ENCODE measurements around the gene ANKRD22.

DNA sequence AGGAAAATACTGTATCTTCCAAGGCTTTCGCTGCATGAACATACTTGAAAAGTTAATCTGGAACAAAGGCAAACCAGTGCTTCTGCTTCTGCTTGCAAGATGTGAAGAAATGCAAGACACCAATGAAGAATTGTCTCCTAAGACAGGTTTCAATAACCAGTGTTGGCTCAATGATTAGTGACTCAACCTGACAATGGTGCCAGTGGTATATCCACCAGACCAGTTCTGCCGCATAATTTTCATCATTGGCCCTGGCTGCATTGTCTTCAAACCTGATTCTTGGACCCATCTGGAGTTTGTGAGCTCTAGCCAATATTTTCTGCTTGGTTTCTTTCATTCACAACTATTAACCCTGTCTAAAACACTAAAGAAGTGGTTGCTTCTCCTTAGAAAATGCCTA is 14.8 kb upstream of the ANKRD22 start:
- TF ChIP-seq, protein P1, sequence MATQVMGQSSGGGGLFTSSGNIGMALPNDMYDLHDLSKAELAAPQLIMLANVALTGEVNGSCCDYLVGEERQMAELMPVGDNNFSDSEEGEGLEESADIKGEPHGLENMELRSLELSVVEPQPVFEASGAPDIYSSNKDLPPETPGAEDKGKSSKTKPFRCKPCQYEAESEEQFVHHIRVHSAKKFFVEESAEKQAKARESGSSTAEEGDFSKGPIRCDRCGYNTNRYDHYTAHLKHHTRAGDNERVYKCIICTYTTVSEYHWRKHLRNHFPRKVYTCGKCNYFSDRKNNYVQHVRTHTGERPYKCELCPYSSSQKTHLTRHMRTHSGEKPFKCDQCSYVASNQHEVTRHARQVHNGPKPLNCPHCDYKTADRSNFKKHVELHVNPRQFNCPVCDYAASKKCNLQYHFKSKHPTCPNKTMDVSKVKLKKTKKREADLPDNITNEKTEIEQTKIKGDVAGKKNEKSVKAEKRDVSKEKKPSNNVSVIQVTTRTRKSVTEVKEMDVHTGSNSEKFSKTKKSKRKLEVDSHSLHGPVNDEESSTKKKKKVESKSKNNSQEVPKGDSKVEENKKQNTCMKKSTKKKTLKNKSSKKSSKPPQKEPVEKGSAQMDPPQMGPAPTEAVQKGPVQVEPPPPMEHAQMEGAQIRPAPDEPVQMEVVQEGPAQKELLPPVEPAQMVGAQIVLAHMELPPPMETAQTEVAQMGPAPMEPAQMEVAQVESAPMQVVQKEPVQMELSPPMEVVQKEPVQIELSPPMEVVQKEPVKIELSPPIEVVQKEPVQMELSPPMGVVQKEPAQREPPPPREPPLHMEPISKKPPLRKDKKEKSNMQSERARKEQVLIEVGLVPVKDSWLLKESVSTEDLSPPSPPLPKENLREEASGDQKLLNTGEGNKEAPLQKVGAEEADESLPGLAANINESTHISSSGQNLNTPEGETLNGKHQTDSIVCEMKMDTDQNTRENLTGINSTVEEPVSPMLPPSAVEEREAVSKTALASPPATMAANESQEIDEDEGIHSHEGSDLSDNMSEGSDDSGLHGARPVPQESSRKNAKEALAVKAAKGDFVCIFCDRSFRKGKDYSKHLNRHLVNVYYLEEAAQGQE (IDR thresholded peaks at IDR 0.05; ENCODE audit: insufficient read depth in 1 of 2, low read depth in 2 of 2, low read length in 2 of 2): no peak
- TF ChIP-seq TAF1 (IDR thresholded peaks at IDR 0.05; ENCODE audit: borderline replicate concordance, insufficient read depth, low read length): no peak

Measured in PFSK-1 (cell line).